Iris pigment epithelial cell (primary cell): Measurements from ENCODE around the gene GALNTL6.

Experiments used
- DNase-seq: peaks from one replicate; pipeline ENCODE4 v3.0.0-alpha.2; 2011; ENCODE audit warnings: low read depth

Gene GALNTL6

GRCh38 chr4:172553216-172553615 lies 740.0 kb downstream of the GALNTL6 start:
- no peak for DNase-seq

GRCh38 chr4:172554588-172554987 lies 741.4 kb downstream of the GALNTL6 start:
- no peak for DNase-seq

GRCh38 chr4:172555725-172556124 lies 742.5 kb downstream of the GALNTL6 start:
- no peak for DNase-seq

GRCh38 chr4:172573899-172574298 lies 760.7 kb downstream of the GALNTL6 start:
- DNase-seq, result no peak

- no peak for DNase-seq
Observed at GRCh38 chr4:172578712-172579111, 765.5 kb downstream of the GALNTL6 start.

GRCh38 chr4:172584816-172585215 lies 771.6 kb downstream of the GALNTL6 start:
- no peak for DNase-seq

GRCh38 chr4:172596206-172596605 lies 783.0 kb downstream of the GALNTL6 start:
- no peak for DNase-seq

GRCh38 chr4:172599554-172599953 lies 786.4 kb downstream of the GALNTL6 start:
- no peak for DNase-seq

- peak; percentile 40 for DNase-seq
Observed at GRCh38 chr4:172601195-172601594, 788.0 kb downstream of the GALNTL6 start.

- no peak for DNase-seq
Observed at GRCh38 chr4:172619218-172619617, 806.0 kb downstream of the GALNTL6 start.

- DNase-seq, result no peak
Observed at GRCh38 chr4:172619798-172620197, 806.6 kb downstream of the GALNTL6 start.

- no peak for DNase-seq
Observed at GRCh38 chr4:172628263-172628662, 815.1 kb downstream of the GALNTL6 start.

- DNase-seq, result no peak
Observed at GRCh38 chr4:172630280-172630679, 817.1 kb downstream of the GALNTL6 start.

- no peak for DNase-seq
Observed at GRCh38 chr4:172631832-172632231, 818.6 kb downstream of the GALNTL6 start.

GRCh38 chr4:172648471-172648870 lies 835.3 kb downstream of the GALNTL6 start:
- peak; percentile 8 for DNase-seq

GRCh38 chr4:172649143-172649542 lies 835.9 kb downstream of the GALNTL6 start:
- DNase-seq, result no peak

GRCh38 chr4:172650758-172651530 lies 837.7 kb downstream of the GALNTL6 start:
- peak; percentile 1 for DNase-seq

- no peak for DNase-seq
Observed at GRCh38 chr4:172651961-172652360, 838.8 kb downstream of the GALNTL6 start.

GRCh38 chr4:172652369-172652768 lies 839.2 kb downstream of the GALNTL6 start:
- no peak for DNase-seq

- no peak for DNase-seq
Observed at GRCh38 chr4:172653676-172654075, 840.5 kb downstream of the GALNTL6 start.

GRCh38 chr4:172654457-172654856 lies 841.3 kb downstream of the GALNTL6 start:
- no peak for DNase-seq

- no peak for DNase-seq
Observed at GRCh38 chr4:172656055-172656454, 842.9 kb downstream of the GALNTL6 start.

GRCh38 chr4:172657081-172657480 lies 843.9 kb downstream of the GALNTL6 start:
- DNase-seq, result no peak

GRCh38 chr4:172660251-172660650 lies 847.0 kb downstream of the GALNTL6 start:
- no peak for DNase-seq
